HG03432 (cell line): ENCODE results near the gene STARD13.

ENCODE experiments used
- ATAC-seq: cut with Tn5 transposase; IDR thresholded peaks from one replicate; pipeline ENCODE4 v1.9.1; 2021; ENCODE audit warnings: mild to moderate bottlenecking, moderate library complexity; ENCODE audit not compliant: unreplicated experiment

Gene STARD13

GRCh38 chr13:33069365-33069764 lies 216.2 kb downstream of the STARD13 start:
- no peak for ATAC-seq

- no peak for ATAC-seq
These were observed 219.2 kb downstream of the STARD13 start for GRCh38 chr13:33066329-33066728.

- ATAC-seq, result no peak
These were observed 224.7 kb downstream of the STARD13 start for GRCh38 chr13:33060815-33061214.

- ATAC-seq, result no peak
These were observed 226.7 kb downstream of the STARD13 start for GRCh38 chr13:33058776-33059327.

GRCh38 chr13:33057019-33057780 lies 228.4 kb downstream of the STARD13 start:
- peak; percentile 71 for ATAC-seq

- ATAC-seq, result no peak
These were observed 232.0 kb downstream of the STARD13 start for GRCh38 chr13:33053397-33054066.
